NCI-H2171 (cell line): ENCODE data around the gene ARRB1.
"Not testable (repeated sequence)": the region's sequence is repeated elsewhere in the genome, so short reads cannot be mapped to it uniquely, and the experiment has no call there.

Experiments
- DNase-seq: peaks from one replicate; lab custom pipeline; 2025; lab: John Stamatoyannopoulos, UW

Gene ARRB1

GRCh38 chr11:75351541-75351790, at the start of gene ARRB1:
Gene ARRB1, minus strand, starts transcription at chr11:75351661. Its CDS starts 54 bp downstream, at chr11:75351607.
- no peak for DNase-seq

- no peak for DNase-seq
Measured at GRCh38 chr11:75400146-75400865, 48.8 kb upstream of the ARRB1 start.

- DNase-seq = peak; percentile 78
Measured at GRCh38 chr11:75399344-75400145, 48.1 kb upstream of the ARRB1 start, which contains the start of gene RPS3. Gene RPS3, plus strand, starts transcription at chr11:75399518. Its CDS starts 30 bp downstream, at chr11:75399548.

GRCh38 chr11:75398906-75399305, 47.4 kb upstream of the ARRB1 start:
- no peak for DNase-seq

- no peak for DNase-seq
Measured at GRCh38 chr11:75394085-75394840, 42.8 kb upstream of the ARRB1 start.

- no peak for DNase-seq
Measured at GRCh38 chr11:75389925-75390324, 38.5 kb upstream of the ARRB1 start.

- DNase-seq = no peak
Measured at GRCh38 chr11:75389276-75389605, 37.8 kb upstream of the ARRB1 start.

- DNase-seq = peak; percentile 13
Measured at GRCh38 chr11:75388386-75389275, 37.2 kb upstream of the ARRB1 start.

- DNase-seq = no peak
Measured at GRCh38 chr11:75387736-75388294, 36.4 kb upstream of the ARRB1 start.

GRCh38 chr11:75386942-75387630, 35.6 kb upstream of the ARRB1 start:
- DNase-seq = no peak

- DNase-seq = peak; percentile 6
Measured at GRCh38 chr11:75384438-75385080, 33.1 kb upstream of the ARRB1 start.

- no peak for DNase-seq
Measured at GRCh38 chr11:75383246-75383645, 31.8 kb upstream of the ARRB1 start.

- no peak for DNase-seq
Measured at GRCh38 chr11:75380716-75381420, 29.4 kb upstream of the ARRB1 start.

- no peak for DNase-seq
Measured at GRCh38 chr11:75380245-75380644, 28.8 kb upstream of the ARRB1 start.

GRCh38 chr11:75378776-75379175, 27.3 kb upstream of the ARRB1 start:
- not testable (repeated sequence) for DNase-seq

- no peak for DNase-seq
Measured at GRCh38 chr11:75376175-75376574, 24.7 kb upstream of the ARRB1 start.

GRCh38 chr11:75375626-75376025, 24.2 kb upstream of the ARRB1 start:
- DNase-seq = no peak

- no peak for DNase-seq
Measured at GRCh38 chr11:75374646-75375045, 23.2 kb upstream of the ARRB1 start.

GRCh38 chr11:75373201-75373600, 21.7 kb upstream of the ARRB1 start:
- no peak for DNase-seq
